ENCODE results near the gene ADAM12. TPM values are rescaled to one million over a fixed set of nuclear protein-coding genes. Genes with fewer than 3 reads are reported as not detected.

Gene ADAM12
- total and polyA plus RNA-seq, 2 donors (not counting 3 experiments of a cell fraction or from before 2014, with no cell fraction given) = 0.22 to 0.33 TPM

DNA sequence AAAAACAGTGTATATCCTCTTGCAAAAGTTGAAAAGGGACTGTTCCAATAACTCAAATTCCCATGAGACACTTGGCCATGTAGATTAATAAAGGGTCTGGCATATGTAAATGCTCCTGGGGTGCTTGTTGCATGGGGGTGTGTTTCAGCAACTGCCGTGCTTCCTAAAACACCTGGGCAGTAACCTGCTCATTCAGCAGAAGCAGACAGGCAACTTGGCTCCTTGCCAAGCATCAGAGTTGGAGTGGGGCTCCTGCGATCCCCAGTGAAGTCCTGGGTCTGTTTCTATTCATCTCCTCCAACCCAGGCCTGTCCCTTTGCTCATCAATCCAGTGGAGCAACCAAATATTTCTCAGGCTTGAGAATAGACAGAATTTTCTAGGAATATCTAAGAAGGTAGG is 42.2 kb upstream of the ADAM12 start:
- dilution Hi-C loops (cut with MboI; ENCODE audit: extremely low pct_ligation_motif_present, low sequenced_read_pairs) = no loop called here
- ChIA-PET POLR2A (no interaction called here), CTCF (no interaction called here)
- Histone ChIP-seq H3K9ac (replicated peaks; ENCODE audit: extremely low read depth, insufficient read depth, low read length) (no peak overlapping the region), H3K79me2 (ENCODE audit: control insufficient read depth, insufficient read depth, low read length) (no peaks in the 10 kb centered on the region), H3K4me3 (replicated peaks in 1 of 3; ENCODE audit: insufficient read depth in 1 of 3, low read depth in 1 of 3, low read length in 3 of 3) (no peak overlapping the region), H3K4me1 (ENCODE audit: control insufficient read depth, extremely low read depth, insufficient read depth, low read length) (no peaks in the 10 kb centered on the region), H2AFZ (ENCODE audit: low read depth, low read length) (no peak overlapping the region), H4K20me1 (replicated peaks; ENCODE audit: control insufficient read depth, extremely low read depth, insufficient read depth, low read length) (no peaks in the 10 kb centered on the region), H3K4me2 (ENCODE audit: insufficient read depth, low read length) (no peak overlapping the region), H3K36me3 (ENCODE audit: control insufficient read depth in 2 of 2, extremely low read depth in 1 of 2, insufficient read depth in 2 of 2, low read length in 2 of 2) (no peaks in the 10 kb centered on the region), H3K27ac (ENCODE audit: insufficient read depth, low read depth, low read length) (no peak overlapping the region), H3K9me3 (replicated peaks; ENCODE audit: control insufficient read depth, insufficient read depth, low read length) (no peaks in the 10 kb centered on the region), H3K27me3 (ENCODE audit: control insufficient read depth in 2 of 2, insufficient read depth in 2 of 2, low read length in 2 of 2) (no peaks in the 10 kb centered on the region), H3K9me1 (replicated peaks; ENCODE audit: control insufficient read depth, extremely low read depth, insufficient read depth, low read length) (no peaks in the 10 kb centered on the region)
- DNase-seq (ENCODE audit: low read depth, low spot score) (no peak), FAIRE-seq (no peak)
- TF ChIP-seq FOS (IDR thresholded peaks at IDR 0.05; ENCODE audit: borderline replicate concordance, insufficient read depth, low read length) = no peak
- no peak for TF ChIP-seq POLR2AphosphoS5 (IDR thresholded peaks at IDR 0.05; ENCODE audit: insufficient read depth, low read depth, low read length)
- no peak for TF ChIP-seq JUN (IDR thresholded peaks at IDR 0.05; ENCODE audit: borderline replicate concordance, insufficient read depth, insufficient read length, low read depth)
- TF ChIP-seq, protein P1, sequence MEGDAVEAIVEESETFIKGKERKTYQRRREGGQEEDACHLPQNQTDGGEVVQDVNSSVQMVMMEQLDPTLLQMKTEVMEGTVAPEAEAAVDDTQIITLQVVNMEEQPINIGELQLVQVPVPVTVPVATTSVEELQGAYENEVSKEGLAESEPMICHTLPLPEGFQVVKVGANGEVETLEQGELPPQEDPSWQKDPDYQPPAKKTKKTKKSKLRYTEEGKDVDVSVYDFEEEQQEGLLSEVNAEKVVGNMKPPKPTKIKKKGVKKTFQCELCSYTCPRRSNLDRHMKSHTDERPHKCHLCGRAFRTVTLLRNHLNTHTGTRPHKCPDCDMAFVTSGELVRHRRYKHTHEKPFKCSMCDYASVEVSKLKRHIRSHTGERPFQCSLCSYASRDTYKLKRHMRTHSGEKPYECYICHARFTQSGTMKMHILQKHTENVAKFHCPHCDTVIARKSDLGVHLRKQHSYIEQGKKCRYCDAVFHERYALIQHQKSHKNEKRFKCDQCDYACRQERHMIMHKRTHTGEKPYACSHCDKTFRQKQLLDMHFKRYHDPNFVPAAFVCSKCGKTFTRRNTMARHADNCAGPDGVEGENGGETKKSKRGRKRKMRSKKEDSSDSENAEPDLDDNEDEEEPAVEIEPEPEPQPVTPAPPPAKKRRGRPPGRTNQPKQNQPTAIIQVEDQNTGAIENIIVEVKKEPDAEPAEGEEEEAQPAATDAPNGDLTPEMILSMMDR (IDR thresholded peaks at IDR 0.05; ENCODE audit: extremely low read depth in 1 of 2, insufficient read depth in 1 of 2, low read depth in 1 of 2, low read length in 2 of 2) = no peak
- no peak for TF ChIP-seq GATA2 (IDR thresholded peaks at IDR 0.05; ENCODE audit: insufficient read depth, insufficient read length, low read depth, low read length)
- no peak for TF ChIP-seq MYC (IDR thresholded peaks at IDR 0.05; ENCODE audit: low read depth, low read length)
- TF ChIP-seq POLR2A (IDR thresholded peaks at IDR 0.05; ENCODE audit: low read depth, low read length) = no peak
- TF ChIP-seq, protein P2, sequence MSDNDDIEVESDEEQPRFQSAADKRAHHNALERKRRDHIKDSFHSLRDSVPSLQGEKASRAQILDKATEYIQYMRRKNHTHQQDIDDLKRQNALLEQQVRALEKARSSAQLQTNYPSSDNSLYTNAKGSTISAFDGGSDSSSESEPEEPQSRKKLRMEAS (IDR thresholded peaks at IDR 0.05; ENCODE audit: insufficient read depth, insufficient read length) = no peak
- no peak for TF ChIP-seq EZH2 (IDR thresholded peaks at IDR 0.05; ENCODE audit: borderline replicate concordance, low read depth, low read length, severe bottlenecking)
- BruUV-seq (replicated peaks) = no TSS peak
- intact Hi-C loops (cut with micrococcal nuclease) = no loop called here
